Measurements from ENCODE around the gene CHADL. TPM values are rescaled to one million over a fixed set of nuclear protein-coding genes. Genes with fewer than 3 reads are reported as not detected.

Gene CHADL
- polyA plus RNA-seq, 1 of the 3 experiments (the other 2 are of a cell fraction) = 0.03 TPM

- Histone ChIP-seq H3K9me3 (no peaks in the 10 kb centered on the region), H3F3A (replicated peaks; ENCODE audit: insufficient read depth) (no peaks in the 10 kb centered on the region), H3K36me3 (replicated peaks in 1 of 2; ENCODE audit: control insufficient read depth in 1 of 2, insufficient read depth in 2 of 2, low read length in 1 of 2) (peaks cover 3 to 34% of the 10 kb centered on the region in 2 experiments), H3K27me3 (ENCODE audit: insufficient read depth) (no peaks in the 10 kb centered on the region), H3K27ac (ENCODE audit: low read depth in 2 of 2, low read length in 1 of 2) (no peak overlapping the region), H3K4me3 (ENCODE audit: low read depth in 2 of 2, low read length in 1 of 2) (no peak overlapping the region), H4K20me1 (ENCODE audit: insufficient read depth) (no peaks in the 10 kb centered on the region), H3K4me1 (ENCODE audit: control insufficient read depth in 1 of 2, insufficient read depth in 2 of 2, low read depth in 1 of 2, low read length in 1 of 2) (no peaks in the 10 kb centered on the region), H3K4me2 (no peak overlapping the region), H2AFZ (ENCODE audit: low read depth) (no peak overlapping the region), H3K9me2 (no peaks in the 10 kb centered on the region), H3K79me2 (ENCODE audit: insufficient read depth) (no peaks in the 10 kb centered on the region), H3K9ac (no peak overlapping the region)
- WGBS (ENCODE audit: low lambda C conversion rate) = 69% methylated on average over 10 of the region's 20 CpGs
- DNase-seq = no peak
- ChIA-PET CTCF (no interaction called here), POLR2A (no interaction called here)
- no peak for TF ChIP-seq NRF1 (IDR thresholded peaks at IDR 0.05; ENCODE audit: low read depth, low read length)
- TF ChIP-seq TCF12 (IDR thresholded peaks at IDR 0.05) = no peak
- no peak for TF ChIP-seq ZBTB33 (IDR thresholded peaks at IDR 0.05; ENCODE audit: borderline replicate concordance, low read depth)
- no peak for TF ChIP-seq GATA2 (CRISPR knock-in tag; IDR thresholded peaks at IDR 0.05)
- no peak for TF ChIP-seq USF1 (IDR thresholded peaks at IDR 0.05; ENCODE audit: borderline replicate concordance, low read depth)
- TF ChIP-seq, protein P1, sequence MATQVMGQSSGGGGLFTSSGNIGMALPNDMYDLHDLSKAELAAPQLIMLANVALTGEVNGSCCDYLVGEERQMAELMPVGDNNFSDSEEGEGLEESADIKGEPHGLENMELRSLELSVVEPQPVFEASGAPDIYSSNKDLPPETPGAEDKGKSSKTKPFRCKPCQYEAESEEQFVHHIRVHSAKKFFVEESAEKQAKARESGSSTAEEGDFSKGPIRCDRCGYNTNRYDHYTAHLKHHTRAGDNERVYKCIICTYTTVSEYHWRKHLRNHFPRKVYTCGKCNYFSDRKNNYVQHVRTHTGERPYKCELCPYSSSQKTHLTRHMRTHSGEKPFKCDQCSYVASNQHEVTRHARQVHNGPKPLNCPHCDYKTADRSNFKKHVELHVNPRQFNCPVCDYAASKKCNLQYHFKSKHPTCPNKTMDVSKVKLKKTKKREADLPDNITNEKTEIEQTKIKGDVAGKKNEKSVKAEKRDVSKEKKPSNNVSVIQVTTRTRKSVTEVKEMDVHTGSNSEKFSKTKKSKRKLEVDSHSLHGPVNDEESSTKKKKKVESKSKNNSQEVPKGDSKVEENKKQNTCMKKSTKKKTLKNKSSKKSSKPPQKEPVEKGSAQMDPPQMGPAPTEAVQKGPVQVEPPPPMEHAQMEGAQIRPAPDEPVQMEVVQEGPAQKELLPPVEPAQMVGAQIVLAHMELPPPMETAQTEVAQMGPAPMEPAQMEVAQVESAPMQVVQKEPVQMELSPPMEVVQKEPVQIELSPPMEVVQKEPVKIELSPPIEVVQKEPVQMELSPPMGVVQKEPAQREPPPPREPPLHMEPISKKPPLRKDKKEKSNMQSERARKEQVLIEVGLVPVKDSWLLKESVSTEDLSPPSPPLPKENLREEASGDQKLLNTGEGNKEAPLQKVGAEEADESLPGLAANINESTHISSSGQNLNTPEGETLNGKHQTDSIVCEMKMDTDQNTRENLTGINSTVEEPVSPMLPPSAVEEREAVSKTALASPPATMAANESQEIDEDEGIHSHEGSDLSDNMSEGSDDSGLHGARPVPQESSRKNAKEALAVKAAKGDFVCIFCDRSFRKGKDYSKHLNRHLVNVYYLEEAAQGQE (IDR thresholded peaks at IDR 0.05; ENCODE audit: low read depth, low read length) = no peak
- TF ChIP-seq USF2 (IDR thresholded peaks at IDR 0.05; ENCODE audit: borderline replicate concordance, low read depth, low read length) = no peak
- TF ChIP-seq EP300 (IDR thresholded peaks at IDR 0.05; ENCODE audit: borderline replicate concordance in 1 of 2, low read depth in 1 of 2, low read length in 1 of 2) = no peak
- no peak for TF ChIP-seq YY1 (IDR thresholded peaks at IDR 0.05; ENCODE audit: low read depth)
- TF ChIP-seq GABPA (IDR thresholded peaks at IDR 0.05; ENCODE audit: low read depth) = no peak
- no peak for TF ChIP-seq EZH2phosphoT487 (IDR thresholded peaks at IDR 0.05; ENCODE audit: borderline replicate concordance, low read depth)
- no peak for TF ChIP-seq RCOR1 (IDR thresholded peaks at IDR 0.05; ENCODE audit: low read length)
- no peak for TF ChIP-seq FOXJ3 (CRISPR knock-in tag; IDR thresholded peaks at IDR 0.05)
- TF ChIP-seq FOXM1 (IDR thresholded peaks at IDR 0.05; ENCODE audit: low read depth) = no peak
- no peak for TF ChIP-seq JUND (IDR thresholded peaks at IDR 0.05)
- TF ChIP-seq FOSL2 (IDR thresholded peaks at IDR 0.05; ENCODE audit: borderline replicate concordance, low read depth) = no peak
- TF ChIP-seq RXRA (IDR thresholded peaks at IDR 0.05; ENCODE audit: borderline replicate concordance, low read depth) = no peak
- no peak for TF ChIP-seq RFX5 (IDR thresholded peaks at IDR 0.05; ENCODE audit: low read length)
- no peak for TF ChIP-seq ELF1 (IDR thresholded peaks at IDR 0.05)
- no peak for TF ChIP-seq MEF2A (IDR thresholded peaks at IDR 0.05; ENCODE audit: borderline replicate concordance, low read depth)
These were observed 15.8 kb upstream of the CHADL start for GRCh38 chr22:41256254-41257253.

Data from SK-N-SH (cell line).